D721Med (cell line): ENCODE measurements around the gene CD247.

ENCODE experiments used
- DNase-seq: peaks from one replicate; pipeline ENCODE4 v3.0.0; 2011; ENCODE audit warnings: low spot score; ENCODE audit not compliant: insufficient read length
- FAIRE-seq: peaks from 2 replicates; lab custom pipeline; 2011; peaks lifted over from hg19 to GRCh38; lab: Jason Lieb, UNC
- CTCF ChIP-seq: IDR thresholded peaks from 2 replicates; pipeline ENCODE4 v1.5.1; 2012; ENCODE audit warnings: mild to moderate bottlenecking, control low read depth; ENCODE audit not compliant: insufficient read depth; ENCODE audit errors: missing control alignments

CD247 gene

GRCh38 chr1:167446966-167447365 lies 71.4 kb downstream of the CD247 start:
- FAIRE-seq (no peak), DNase-seq (no peak)
- no peak for TF ChIP-seq CTCF

GRCh38 chr1:167443757-167444156 lies 74.6 kb downstream of the CD247 start:
- FAIRE-seq (no peak), DNase-seq (no peak)
- TF ChIP-seq CTCF = no peak

GRCh38 chr1:167442854-167443565 lies 75.3 kb downstream of the CD247 start:
- FAIRE-seq (no peak), DNase-seq (no peak)
- TF ChIP-seq CTCF = no peak

- peak; percentile 89 for DNase-seq
- no peak for FAIRE-seq
- peak; percentile 98 for TF ChIP-seq CTCF
These were observed 76.0 kb downstream of the CD247 start for GRCh38 chr1:167442142-167442848.

GRCh38 chr1:167441222-167441621 lies 77.1 kb downstream of the CD247 start:
- DNase-seq (no peak), FAIRE-seq (no peak)
- TF ChIP-seq CTCF = no peak

GRCh38 chr1:167440776-167441175 lies 77.6 kb downstream of the CD247 start:
- DNase-seq = no peak
- no peak for TF ChIP-seq CTCF
- FAIRE-seq = no peak

- DNase-seq (no peak), FAIRE-seq (no peak)
- TF ChIP-seq CTCF = no peak
These were observed 78.0 kb downstream of the CD247 start for GRCh38 chr1:167440345-167440744.
